SW480 (cell line): ENCODE data around the gene ERCC2.

Experiments
- DNase-seq: peaks from one replicate; pipeline ENCODE4 v3.0.0-alpha.2; 2016; ENCODE audit warnings: low spot score

ERCC2 gene

GRCh38 chr19:45303269-45304060 lies 66.9 kb downstream of the ERCC2 start:
- no peak for DNase-seq

GRCh38 chr19:45302416-45302815 lies 68.0 kb downstream of the ERCC2 start:
- no peak for DNase-seq
